Activated CD8-positive, alpha-beta T cell treated with anti-CD3 and anti-CD28 coated beads for 36 hours (primary cell): ENCODE measurements around the gene TTC39B. TPM values are rescaled to one million over a fixed set of nuclear protein-coding genes. Genes with fewer than 3 reads are reported as not detected.
A peak's percentile ranks its signal among the peaks of the same experiment; 100 is the strongest.

Experiments used
- ATAC-seq: fragments of 200-7000 bp; cut with Tn5 transposase; one replicate; pipeline ENCODE4 v1.10.0; 2021; ENCODE audit warnings: mild to moderate bottlenecking, moderate library complexity
- CTCF ChIA-PET: fragments of 350-600 bp; sonication (Branson Sonifier 250); formaldehyde crosslinking; loops from one replicate; lab custom pipeline; 2021; ENCODE audit warnings: antibody characterized with exemption; lab: Charles Lee
- POLR2A ChIA-PET: fragments of 350-600 bp; sonication (Branson Sonifier 250); formaldehyde crosslinking; loops from one replicate; lab custom pipeline; 2021; ENCODE audit warnings: antibody characterized with exemption; lab: Charles Lee
- DNase-seq: peaks from one replicate; pipeline ENCODE4 v3.0.0-alpha.2; 2020
- H3K27ac Mint-ChIP-seq: one replicate; pipeline ENCODE4 v1.8.0; 2021; ENCODE audit warnings: mild to moderate bottlenecking, mixed read lengths
- H3K27me3 Mint-ChIP-seq: one replicate; pipeline ENCODE4 v1.8.0; 2021; ENCODE audit warnings: mixed read lengths
- H3K36me3 Mint-ChIP-seq: one replicate; pipeline ENCODE4 v1.8.0; 2021; ENCODE audit warnings: low read depth, mixed read lengths
- H3K4me1 Mint-ChIP-seq: one replicate; pipeline ENCODE4 v1.8.0; 2021; ENCODE audit warnings: low read depth, mixed read lengths
- H3K4me3 Mint-ChIP-seq: one replicate; pipeline ENCODE4 v1.8.0; 2021; ENCODE audit warnings: mild to moderate bottlenecking, moderate library complexity, mixed read lengths
- H3K9me3 Mint-ChIP-seq: one replicate; pipeline ENCODE4 v1.8.0; 2021; ENCODE audit warnings: mixed read lengths
- intact Hi-C: fragments of 100-400 bp; cut with micrococcal nuclease; formaldehyde crosslinking; loops from one replicate; pipeline ENCODE4 v1.10.0; 2022
- total RNA-seq, 2 experiments: library from RNA; stranded (reverse); gene quantifications; one replicate each; pipeline ENCODE4 v1.2.3, GENCODE V29; 2021
- TF ChIP-seq, protein P1 (sequence below): fragments of 200-600 bp; IDR thresholded peaks from one replicate; pipeline ENCODE4 v1.8.0; 2022; ENCODE audit warnings: antibody characterized with exemption, mild to moderate bottlenecking

The TTC39B gene
- total RNA-seq, 2 experiments from 2014 or later: 17.8 to 18.5 TPM

DNA sequence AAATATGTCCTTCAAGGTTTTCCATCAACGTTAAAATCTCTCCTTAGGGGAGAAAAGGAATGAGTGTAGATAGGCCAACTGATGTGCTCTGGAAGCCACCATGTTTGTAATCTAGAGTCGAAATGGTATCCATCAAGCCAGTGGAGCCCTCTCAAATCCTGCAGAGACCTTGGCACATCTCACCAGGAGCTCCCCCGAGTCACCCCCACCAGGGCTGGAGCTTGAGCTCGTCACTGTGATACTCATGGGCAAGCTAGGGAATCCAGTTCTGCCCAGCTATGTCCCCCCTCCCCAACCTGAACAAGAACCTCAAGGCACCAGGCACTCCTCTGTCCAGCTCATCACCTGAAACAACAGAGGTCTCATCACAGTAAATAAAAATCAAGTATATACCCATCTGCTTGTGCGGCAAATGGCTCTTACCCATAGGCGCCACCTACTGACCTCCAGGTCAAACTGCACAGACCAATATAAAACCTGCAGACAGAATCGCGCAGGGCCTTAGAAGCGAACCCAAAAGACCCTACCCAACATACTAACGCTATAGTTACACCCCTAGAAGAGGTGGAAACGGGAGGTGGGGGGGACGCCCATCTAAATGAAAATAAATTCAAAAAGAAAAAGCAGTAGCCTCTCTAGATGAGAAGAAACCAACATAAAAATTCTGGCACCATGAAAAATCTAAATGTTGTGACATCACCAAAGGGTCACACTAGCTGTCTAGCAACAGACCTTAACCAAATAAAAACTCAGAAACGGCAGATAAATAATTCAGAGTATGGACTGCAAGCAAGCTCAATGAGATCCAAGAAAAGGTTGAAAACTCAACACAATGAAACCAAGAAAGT is 75.0 kb downstream of the TTC39B start:
- ATAC-seq (peak; percentile 72), DNase-seq (peak; percentile 35)
- TF ChIP-seq, protein P1, sequence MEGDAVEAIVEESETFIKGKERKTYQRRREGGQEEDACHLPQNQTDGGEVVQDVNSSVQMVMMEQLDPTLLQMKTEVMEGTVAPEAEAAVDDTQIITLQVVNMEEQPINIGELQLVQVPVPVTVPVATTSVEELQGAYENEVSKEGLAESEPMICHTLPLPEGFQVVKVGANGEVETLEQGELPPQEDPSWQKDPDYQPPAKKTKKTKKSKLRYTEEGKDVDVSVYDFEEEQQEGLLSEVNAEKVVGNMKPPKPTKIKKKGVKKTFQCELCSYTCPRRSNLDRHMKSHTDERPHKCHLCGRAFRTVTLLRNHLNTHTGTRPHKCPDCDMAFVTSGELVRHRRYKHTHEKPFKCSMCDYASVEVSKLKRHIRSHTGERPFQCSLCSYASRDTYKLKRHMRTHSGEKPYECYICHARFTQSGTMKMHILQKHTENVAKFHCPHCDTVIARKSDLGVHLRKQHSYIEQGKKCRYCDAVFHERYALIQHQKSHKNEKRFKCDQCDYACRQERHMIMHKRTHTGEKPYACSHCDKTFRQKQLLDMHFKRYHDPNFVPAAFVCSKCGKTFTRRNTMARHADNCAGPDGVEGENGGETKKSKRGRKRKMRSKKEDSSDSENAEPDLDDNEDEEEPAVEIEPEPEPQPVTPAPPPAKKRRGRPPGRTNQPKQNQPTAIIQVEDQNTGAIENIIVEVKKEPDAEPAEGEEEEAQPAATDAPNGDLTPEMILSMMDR: peak; percentile 66
- ChIA-PET CTCF (interaction anchor here (0.6 to 3.5 kb wide), 21 partner anchors 8 to 212 kb away, joined by 3 to 26 read pairs (median 4); no protein-coding TSS in a partner anchor), POLR2A (interaction anchor here (0.6 kb wide), 1 partner anchor 199 kb away, joined by 3 read pairs; no protein-coding TSS in a partner anchor)
- Mint-ChIP-seq H3K27me3 (no peaks in the 10 kb centered on the region), H3K9me3 (peaks cover 15% of the 10 kb centered on the region), H3K36me3 (peaks cover 23% of the 10 kb centered on the region), H3K4me1 (peaks cover 27% of the 10 kb centered on the region), H3K27ac (no peak overlapping the region), H3K4me3 (no peak overlapping the region)
- intact Hi-C loops: no loop called here

DNA sequence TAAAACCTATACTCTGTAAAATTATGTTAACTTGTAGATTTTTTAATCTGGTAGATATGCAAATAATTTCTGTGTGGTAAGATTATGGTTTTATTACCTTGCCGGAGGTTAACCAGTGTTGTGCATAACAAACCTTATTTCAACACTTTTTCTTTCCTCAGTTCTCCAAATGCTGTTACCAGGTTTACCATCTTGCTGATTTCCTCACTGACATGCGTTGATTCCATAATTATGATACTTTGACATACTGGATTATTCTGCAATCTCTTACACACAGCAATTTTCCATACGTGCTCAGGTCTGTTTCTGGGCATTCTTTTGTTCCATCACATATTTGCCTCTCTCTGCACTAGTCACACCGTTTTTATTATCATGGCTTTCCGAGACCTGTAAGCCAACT is 77.6 kb downstream of the TTC39B start:
- H3K36me3 Mint-ChIP-seq: peaks cover 12% of the 10 kb centered on the region
- peaks cover 19% of the 10 kb centered on the region for H3K4me1 Mint-ChIP-seq
- peaks cover 2% of the 10 kb centered on the region for H3K9me3 Mint-ChIP-seq
- no peak overlapping the region for H3K4me3 Mint-ChIP-seq
- TF ChIP-seq, protein P1: no peak
- intact Hi-C loops: no loop called here
- H3K27me3 Mint-ChIP-seq: no peaks in the 10 kb centered on the region
- H3K27ac Mint-ChIP-seq: peak overlapping the region; percentile 8
- DNase-seq: no peak
- CTCF ChIA-PET: interaction anchor here (0.7 to 3.5 kb wide), 5 partner anchors 16 to 103 kb away, joined by 3 to 26 read pairs (median 5); no protein-coding TSS in a partner anchor
- POLR2A ChIA-PET: no interaction called here
- ATAC-seq: no peak

DNA sequence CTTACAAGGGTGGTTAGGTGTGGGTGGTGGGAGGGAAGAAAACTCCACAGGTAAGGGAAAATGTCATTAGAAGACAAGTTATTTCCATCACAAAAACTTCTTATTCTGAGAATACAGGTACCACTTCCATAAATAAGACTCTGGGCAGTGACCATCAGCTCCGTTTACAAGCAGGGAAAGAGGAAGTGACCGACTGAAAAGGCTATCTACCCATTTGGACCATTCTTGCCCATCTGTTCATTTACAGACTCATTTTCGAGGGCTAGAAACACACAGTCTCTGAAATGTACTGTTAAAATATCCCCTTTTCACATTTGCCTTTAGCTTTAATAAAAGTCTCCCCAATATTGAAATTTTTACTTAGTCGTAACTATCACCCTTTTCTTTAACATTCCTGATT is 79.5 kb downstream of the TTC39B start:
- intact Hi-C loops: no loop called here

DNA sequence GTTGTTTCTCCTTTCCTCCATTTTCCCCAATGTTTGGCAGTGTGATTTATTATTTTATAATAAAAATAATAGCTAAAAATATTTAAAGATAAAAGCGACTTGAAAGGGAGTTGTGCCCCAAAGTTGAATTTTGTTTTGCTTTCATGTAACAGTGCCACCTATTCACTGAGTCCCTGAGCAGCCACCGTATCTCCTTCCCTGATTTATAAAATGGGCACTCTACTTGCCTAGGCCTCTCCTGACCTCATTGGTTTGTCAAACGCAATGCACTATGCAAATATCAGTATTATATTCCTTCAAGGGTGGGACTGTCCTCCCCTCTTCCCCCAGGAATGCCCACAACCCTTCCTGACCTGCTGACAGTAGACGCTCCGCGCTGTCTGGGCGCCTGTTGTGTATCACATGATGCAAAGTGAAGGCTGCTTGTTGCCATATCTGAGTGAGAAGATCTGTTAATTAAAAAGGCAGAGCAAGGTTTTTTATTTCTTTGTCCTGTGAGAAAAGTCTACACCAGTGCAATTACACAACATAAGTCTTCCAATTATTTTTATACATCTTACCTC is 81.4 kb downstream of the TTC39B start:
- ATAC-seq (no peak), DNase-seq (no peak)
- TF ChIP-seq, protein P1: no peak
- CTCF ChIA-PET: interaction anchor here (1.9 to 2.6 kb wide), 2 partner anchors 13 to 15 kb away, joined by 7 to 12 read pairs; no protein-coding TSS in a partner anchor
- POLR2A ChIA-PET: no interaction called here
- peaks cover 13% of the 10 kb centered on the region for H3K36me3 Mint-ChIP-seq
- peaks cover 2% of the 10 kb centered on the region for H3K9me3 Mint-ChIP-seq
- no peaks in the 10 kb centered on the region for H3K27me3 Mint-ChIP-seq
- H3K4me3 Mint-ChIP-seq: no peak overlapping the region
- H3K27ac Mint-ChIP-seq: no peak overlapping the region
- intact Hi-C loops: no loop called here
- H3K4me1 Mint-ChIP-seq: peaks cover 34% of the 10 kb centered on the region

More for the DNA sequence above, 79.5 kb downstream of the TTC39B start:
- Mint-ChIP-seq H3K4me1 (peaks cover 24% of the 10 kb centered on the region), H3K4me3 (no peak overlapping the region), H3K36me3 (peaks cover 13% of the 10 kb centered on the region), H3K27ac (no peak overlapping the region), H3K9me3 (peaks cover 2% of the 10 kb centered on the region), H3K27me3 (no peaks in the 10 kb centered on the region)
- ChIA-PET POLR2A (interaction anchor here (1.1 kb wide), 1 partner anchor 19 kb away, joined by 3 read pairs; no protein-coding TSS in a partner anchor), CTCF (no interaction called here)
- DNase-seq (no peak), ATAC-seq (no peak)
- TF ChIP-seq, protein P1: no peak
